NOMO-1 treated with dmso at 0.1 percent for 144 hours (cell line): ENCODE measurements around the gene CBFB.
A peak's percentile ranks its signal among the peaks of the same experiment; 100 is the strongest.

Source experiments
- DNase-seq: peaks from one replicate; lab custom pipeline; 2025; ENCODE audit not compliant: unreplicated experiment; lab: John Stamatoyannopoulos, UW

Gene CBFB

GRCh38 chr16:67016681-67017420 lies 12.1 kb upstream of the CBFB start:
- DNase-seq: no peak

DNA sequence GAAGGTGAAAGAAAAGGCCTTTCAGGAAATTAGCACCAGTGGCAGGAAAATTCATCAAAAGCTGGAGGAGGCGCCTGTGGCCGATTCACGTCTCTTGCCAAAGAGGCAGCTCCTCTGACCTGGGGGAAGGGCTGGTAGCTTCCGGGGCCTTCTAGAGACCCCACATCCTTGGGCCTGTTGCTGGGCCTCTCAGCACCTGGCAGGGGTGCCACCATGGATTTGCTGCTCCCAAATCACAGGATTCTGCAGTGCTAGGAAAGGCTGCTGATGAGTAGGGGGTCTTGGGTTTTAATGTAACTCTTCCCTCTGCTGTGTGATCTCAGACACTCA lies 11.6 kb upstream of the CBFB start:
- DNase-seq: no peak

- peak; percentile 51 for DNase-seq
Measured at GRCh38 chr16:67017810-67018488, 11.0 kb upstream of the CBFB start.

- no peak for DNase-seq
Measured at GRCh38 chr16:67019171-67019570, 9.8 kb upstream of the CBFB start.

- no peak for DNase-seq
Measured at GRCh38 chr16:67021321-67021720, 7.6 kb upstream of the CBFB start.

GRCh38 chr16:67022531-67023214 lies 6.3 kb upstream of the CBFB start:
- DNase-seq: no peak

DNA sequence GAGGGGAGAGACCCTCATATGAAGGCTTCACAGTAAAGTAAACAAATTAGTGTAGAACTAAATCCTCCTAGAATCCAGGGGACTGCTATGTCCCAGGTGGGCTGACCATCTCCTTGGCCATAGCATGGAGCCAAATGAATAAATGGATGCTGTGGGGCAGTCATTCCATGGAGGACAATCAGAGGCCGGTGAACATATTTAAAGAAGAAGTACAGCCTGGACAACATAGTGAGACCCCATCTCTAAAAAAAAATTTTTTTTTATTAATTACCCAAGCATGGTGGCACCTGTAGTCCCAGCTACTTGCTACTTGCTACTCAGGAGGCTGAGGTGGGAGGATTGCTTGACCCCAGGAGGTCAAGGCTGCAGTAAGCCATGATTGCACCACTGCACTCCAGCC lies 5.3 kb upstream of the CBFB start:
- DNase-seq: no peak

- no peak for DNase-seq
Measured at GRCh38 chr16:67024384-67025209, 4.4 kb upstream of the CBFB start.

- DNase-seq: no peak
Measured at GRCh38 chr16:67025210-67025550, 3.8 kb upstream of the CBFB start.

DNA sequence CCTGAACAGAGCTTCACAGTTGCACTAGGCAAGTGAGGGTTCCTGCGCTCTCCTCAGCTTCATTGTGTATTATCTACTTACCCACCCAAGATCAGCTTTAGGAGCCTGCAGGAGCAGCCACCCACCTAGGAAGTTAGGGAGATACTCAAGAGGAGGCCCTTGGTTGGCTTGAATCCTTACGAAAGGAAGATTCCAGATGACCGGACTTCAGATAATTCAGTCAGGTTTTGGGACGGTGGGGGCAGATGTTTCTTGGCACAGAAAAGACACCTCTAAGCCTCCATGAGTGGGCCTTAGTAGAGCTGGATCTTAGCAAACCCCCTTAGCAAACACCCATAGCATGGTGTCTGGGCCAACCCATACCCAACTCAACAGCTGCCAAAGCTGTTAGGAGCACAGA lies 2.4 kb upstream of the CBFB start:
- no peak for DNase-seq

GRCh38 chr16:67027046-67027445 lies 1.9 kb upstream of the CBFB start:
- DNase-seq: no peak

GRCh38 chr16:67028167-67028695 lies 718 bp upstream of the CBFB start:
- no peak for DNase-seq

GRCh38 chr16:67029254-67030096 lies 526 bp downstream of the CBFB start:
- DNase-seq: peak; percentile 52

- no peak for DNase-seq
Measured at GRCh38 chr16:67030221-67030962, 1.4 kb downstream of the CBFB start.

DNA sequence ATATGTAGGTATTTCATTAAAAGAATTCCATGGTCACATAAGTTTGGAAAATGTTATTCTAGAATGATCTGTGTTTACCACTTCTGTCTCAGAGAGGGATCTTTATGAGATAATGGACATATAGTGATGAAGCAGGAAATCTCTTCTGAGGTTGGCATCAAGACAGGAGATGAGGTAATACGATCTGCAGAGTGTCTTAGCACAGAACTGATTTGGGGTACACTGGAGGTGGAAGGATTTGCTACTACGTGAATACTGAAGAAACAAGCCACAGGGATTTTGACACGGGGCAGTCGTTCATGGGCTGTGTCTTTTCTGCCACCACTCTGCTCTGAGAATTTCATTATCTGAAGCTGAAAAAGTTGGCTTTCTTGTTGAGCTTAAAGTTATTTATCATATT lies 5.5 kb downstream of the CBFB start:
- DNase-seq: no peak

DNA sequence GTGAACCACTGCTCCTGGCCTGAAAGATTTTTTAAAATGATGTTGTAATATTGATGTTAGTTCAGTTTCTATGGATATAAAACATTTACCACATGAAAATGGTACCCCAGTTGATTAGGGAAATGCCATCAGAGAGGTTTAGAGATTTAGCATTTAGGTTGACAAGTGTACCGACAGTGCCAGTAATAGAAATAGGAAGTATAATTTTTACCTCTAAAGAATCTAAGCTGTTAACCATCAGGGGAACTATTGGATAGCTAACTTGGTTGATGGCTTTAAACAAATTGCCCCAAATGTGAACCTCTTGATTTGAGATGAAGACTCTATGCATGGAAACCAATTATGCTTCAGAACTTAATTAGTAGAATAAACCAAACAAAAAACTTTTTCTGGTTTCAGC lies 6.4 kb downstream of the CBFB start:
- DNase-seq: no peak

- DNase-seq: no peak
Measured at GRCh38 chr16:67036323-67036741, 7.4 kb downstream of the CBFB start.

DNA sequence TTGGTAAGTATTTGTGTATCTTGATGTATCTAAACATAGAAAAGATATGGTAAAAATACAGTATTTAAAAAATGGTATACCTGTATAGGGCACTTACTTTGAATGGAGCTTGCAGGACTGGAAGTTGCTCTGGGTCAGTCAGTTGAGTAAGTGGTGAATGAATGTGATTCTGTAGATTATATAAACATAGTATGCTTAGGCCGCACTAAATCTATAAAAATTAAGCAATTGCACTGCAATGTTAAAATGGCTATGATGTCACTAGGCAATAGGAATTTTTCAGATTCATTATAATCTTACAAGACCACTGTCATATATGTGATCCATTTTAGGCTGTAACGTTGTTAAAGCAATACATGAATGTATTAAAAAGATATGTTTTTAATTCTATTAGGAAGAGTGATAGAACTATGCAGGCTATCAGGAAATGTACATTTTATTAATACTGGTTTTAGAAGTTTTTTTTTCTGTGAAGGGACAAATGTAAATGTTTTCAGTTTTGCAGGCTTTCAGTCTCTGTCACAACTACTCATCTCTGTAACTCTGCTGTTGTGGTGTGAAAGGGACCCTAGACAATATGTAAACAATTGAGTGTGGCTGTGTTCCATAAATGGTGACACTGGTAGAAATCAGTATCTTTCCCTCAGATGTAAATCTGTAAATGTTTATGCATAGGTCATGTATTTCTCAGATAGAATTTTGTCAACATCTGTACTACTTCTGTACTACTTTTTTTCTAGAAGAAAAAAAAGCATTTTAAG lies 10.5 kb downstream of the CBFB start:
- no peak for DNase-seq

DNA sequence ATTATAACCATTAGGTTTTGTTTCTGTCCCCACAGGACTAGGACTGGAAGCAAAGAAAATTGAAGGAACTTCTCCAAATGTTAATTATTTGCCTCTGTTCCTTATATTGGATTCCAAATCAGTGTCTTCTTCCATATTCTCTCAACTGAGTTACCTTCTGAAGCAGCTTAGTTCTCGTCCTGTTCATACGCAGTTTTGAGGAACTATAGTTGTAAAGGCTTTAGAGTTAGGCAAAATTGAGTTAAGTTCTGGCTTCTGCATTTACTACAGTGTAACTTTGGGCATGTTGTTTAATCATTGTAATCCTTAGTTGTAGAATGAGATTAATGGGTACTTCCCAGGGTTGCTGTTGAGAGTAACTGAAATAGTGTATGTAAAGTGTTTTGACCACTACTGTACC lies 11.2 kb downstream of the CBFB start:
- DNase-seq: no peak
